Right cardiac atrium (tissue), 5 donors: ENCODE results near the gene ITPRID1. TPM values are rescaled to one million over a fixed set of nuclear protein-coding genes. Genes with fewer than 3 reads are reported as not detected.

Experiments used
- ATAC-seq, 2 donors: fragments of 200-7000 bp; cut with Tn5 transposase; one replicate each; pipeline versions ENCODE4 v1.8.0 to v1.9.1; 2020; ENCODE audit warnings: moderate library complexity in 2 of 2, mild to moderate bottlenecking in 1 of 2
- DNase-seq, 3 donors: peaks; one replicate each; pipeline ENCODE4 v3.0.0-alpha.2; 2020
- H3K27ac ChIP-seq: one replicate; pipeline ENCODE4 v1.5.1; 2013; ENCODE audit warnings: mild to moderate bottlenecking, low read length, control low read depth, moderate library complexity
- H3K27me3 ChIP-seq: one replicate; pipeline ENCODE4 v1.6.1; 2013; ENCODE audit not compliant: control insufficient read depth, insufficient read depth
- H3K4me1 ChIP-seq: one replicate; pipeline ENCODE4 v1.6.1; 2013; ENCODE audit warnings: low read length; ENCODE audit not compliant: control insufficient read depth, insufficient read depth
- H3K4me3 ChIP-seq: one replicate; pipeline ENCODE4 v1.5.1; 2013; ENCODE audit warnings: low read length, control low read depth
- H3K9me3 ChIP-seq: one replicate; pipeline ENCODE4 v1.6.1; 2013; ENCODE audit warnings: low read length; ENCODE audit not compliant: control insufficient read depth
- WGBS: extraction: QIAGEN DNeasy Blood & Tissue Kit; methylation state at CpG from one replicate; pipeline ENCODE4 v1.1.7; 2013; 5-methylcytosine and 5-hydroxymethylcytosine counted together
- intact Hi-C, 4 donors: fragments of 100-400 bp; cut with DNase I; formaldehyde crosslinking; loops; one replicate each; pipeline versions ENCODE4 v1.11.0 to v1.14.0; 2022 to 2023
- polyA plus RNA-seq: library from polyadenylated mRNA; stranded (reverse); fragments of 200-250 nt; gene quantifications from one replicate; pipeline ENCODE4 v1.2.3, GENCODE V29; 2013
- total RNA-seq, 4 donors: library from RNA; stranded (reverse); fragmentation: NEBNext Ultra II Directional; extraction: Animal tissue kit (Norgen Biotek cat#: 25700); gene quantifications; one replicate each; pipeline ENCODE4 v1.2.1, GENCODE V29; 2021
- donor health status: healthy with polysubstance abuse.
- donor health status: DM: no; HTN: yes; CAD: no.
- donor health status: DM: no; HTN: no; CAD: no.
- donor health status: DM: no; HTN: yes; CAD: no; lungs with severe emphysema.
- donor health status: DM: yes; HTN: yes; CAD: no.

The ITPRID1 gene
- total and polyA plus RNA-seq, 5 donors, result not detected

DNA sequence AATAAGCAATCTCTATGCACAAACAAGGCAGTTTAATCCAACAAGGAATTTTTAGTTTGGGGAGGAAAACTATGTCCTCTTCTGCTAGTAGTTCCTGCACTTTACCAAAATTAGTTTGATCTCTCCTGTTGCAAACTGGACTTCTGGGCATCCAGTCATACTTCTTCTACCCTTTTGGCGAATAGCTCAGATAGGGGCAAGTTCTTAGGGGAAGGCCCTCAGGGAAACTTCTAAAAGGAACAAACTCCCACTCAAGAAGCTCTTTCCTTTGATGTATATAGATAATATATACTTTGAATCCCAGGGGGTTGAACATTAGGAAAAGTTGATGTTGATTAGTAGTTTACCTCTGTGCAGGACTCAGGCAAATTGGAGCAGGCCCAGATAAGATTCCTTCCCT lies 151.7 kb downstream of the ITPRID1 start:
- no peak for DNase-seq

DNA sequence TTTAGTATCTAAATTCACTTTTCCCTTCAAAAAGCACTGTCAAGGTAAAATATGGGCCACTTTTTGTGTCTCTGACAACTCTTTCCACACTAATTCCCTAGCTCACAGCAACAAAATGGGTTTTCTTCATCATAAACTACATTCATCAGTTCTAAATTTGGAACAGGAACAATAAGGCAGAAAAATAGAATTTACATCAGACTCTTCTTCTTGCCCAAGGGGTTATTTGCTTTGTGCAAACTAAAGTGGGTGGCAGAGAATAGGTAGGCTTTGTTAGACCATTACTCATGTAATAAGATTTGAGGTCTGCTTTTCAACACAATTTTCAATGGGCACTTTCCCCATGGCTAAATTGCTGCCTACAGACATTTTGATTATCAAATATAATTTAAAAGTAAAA lies 155.6 kb downstream of the ITPRID1 start:
- no peaks in the 10 kb centered on the region for H3K9me3 ChIP-seq
- no peak for DNase-seq
- H3K4me3 ChIP-seq, result no peak overlapping the region
- no peak for ATAC-seq
- intact Hi-C loops, result no loop called here
- no peaks in the 10 kb centered on the region for H3K4me1 ChIP-seq
- no peak overlapping the region for H3K27ac ChIP-seq
- no peaks in the 10 kb centered on the region for H3K27me3 ChIP-seq

More for the DNA sequence above, 151.7 kb downstream of the ITPRID1 start:
- Histone ChIP-seq H3K4me1 (no peaks in the 10 kb centered on the region), H3K27me3 (no peaks in the 10 kb centered on the region), H3K4me3 (no peak overlapping the region), H3K9me3 (no peaks in the 10 kb centered on the region), H3K27ac (no peak overlapping the region)
- ATAC-seq, result no peak
- intact Hi-C loops, result no loop called here
- WGBS, result 73% methylated on average over 1 of the region's 1 CpG

DNA sequence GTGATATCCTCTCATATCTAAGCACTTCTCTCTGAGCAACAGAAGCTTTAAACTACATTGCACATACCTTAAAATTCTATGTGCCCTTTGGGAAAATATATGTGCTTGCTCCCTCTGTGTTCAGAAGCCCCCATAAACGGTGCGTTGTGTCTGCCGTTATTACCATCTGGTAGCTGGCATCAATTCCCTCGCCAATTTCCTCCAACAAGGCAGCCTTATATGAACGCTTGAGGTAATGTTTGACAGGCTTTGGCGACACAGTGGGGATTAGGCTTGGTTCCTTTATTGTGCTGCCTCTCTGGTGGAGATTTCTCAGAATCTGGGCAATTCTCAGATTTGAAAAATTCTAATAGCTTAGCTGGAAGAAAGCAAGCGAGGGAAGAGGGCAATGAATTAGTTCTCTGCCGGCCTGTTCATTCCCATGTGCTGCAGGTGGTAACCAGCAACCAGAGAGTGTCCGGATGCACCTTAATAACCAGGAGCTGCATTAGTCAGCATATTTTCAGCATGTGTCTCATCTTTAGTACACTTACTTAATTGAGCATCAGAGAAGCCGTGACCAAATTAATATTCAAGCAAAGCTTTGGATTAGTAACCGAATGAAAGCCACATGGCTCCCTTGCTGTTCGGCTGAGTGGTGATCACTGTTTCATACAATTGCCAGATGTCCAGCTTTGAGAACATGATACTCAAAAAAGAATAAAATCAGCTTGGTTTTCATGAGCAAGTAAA lies 165.8 kb downstream of the ITPRID1 start:
- H3K4me1 ChIP-seq, result no peaks in the 10 kb centered on the region
- ATAC-seq, result no peak
- no peaks in the 10 kb centered on the region for H3K27me3 ChIP-seq
- H3K27ac ChIP-seq, result no peak overlapping the region
- H3K9me3 ChIP-seq, result no peaks in the 10 kb centered on the region
- DNase-seq, result no peak
- 90% methylated on average over 12 of the region's 12 CpGs for WGBS
- intact Hi-C loops, result no loop called here
- H3K4me3 ChIP-seq, result no peak overlapping the region

DNA sequence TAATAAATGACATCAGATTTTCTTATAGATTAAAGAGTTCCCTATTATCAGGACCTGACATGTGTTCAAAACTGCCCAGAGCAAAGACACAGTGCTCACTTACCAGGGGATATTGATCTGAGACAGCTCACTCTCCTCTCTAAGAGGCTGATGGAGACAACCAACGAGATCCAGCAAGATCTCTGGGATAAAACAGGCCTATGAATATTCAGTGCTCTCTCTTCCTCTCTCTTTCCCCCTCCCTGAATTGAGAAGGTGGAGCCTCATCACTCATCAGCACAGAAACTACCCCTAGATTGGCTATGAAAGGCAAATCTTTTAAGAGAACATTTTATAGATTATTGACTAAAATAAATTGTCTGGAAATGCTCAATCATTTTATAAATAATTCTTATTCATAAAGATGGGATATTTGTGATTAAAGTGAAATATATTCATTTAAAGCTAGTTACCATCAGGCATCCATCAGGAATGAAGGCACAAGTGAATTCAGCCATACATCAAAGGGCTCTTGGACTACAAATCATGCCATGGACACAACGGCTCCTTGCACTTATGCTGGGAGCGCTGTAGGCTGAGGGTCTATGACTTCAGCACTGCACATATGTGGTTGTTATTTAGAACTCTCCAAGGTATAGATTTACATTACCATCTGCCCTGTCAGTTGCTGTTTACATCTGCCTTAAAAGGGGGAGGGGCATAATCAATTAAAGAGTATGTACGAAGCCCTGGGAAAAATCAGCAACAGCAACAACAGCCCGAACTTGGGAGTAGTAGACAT lies 169.7 kb downstream of the ITPRID1 start:
- Histone ChIP-seq H3K27me3 (no peaks in the 10 kb centered on the region), H3K4me3 (no peak overlapping the region), H3K9me3 (no peaks in the 10 kb centered on the region), H3K27ac (no peak overlapping the region), H3K4me1 (no peaks in the 10 kb centered on the region)
- DNase-seq (no peak), ATAC-seq (no peak)
- intact Hi-C loops, result no loop called here
- 65% methylated on average over 5 of the region's 5 CpGs for WGBS

DNA sequence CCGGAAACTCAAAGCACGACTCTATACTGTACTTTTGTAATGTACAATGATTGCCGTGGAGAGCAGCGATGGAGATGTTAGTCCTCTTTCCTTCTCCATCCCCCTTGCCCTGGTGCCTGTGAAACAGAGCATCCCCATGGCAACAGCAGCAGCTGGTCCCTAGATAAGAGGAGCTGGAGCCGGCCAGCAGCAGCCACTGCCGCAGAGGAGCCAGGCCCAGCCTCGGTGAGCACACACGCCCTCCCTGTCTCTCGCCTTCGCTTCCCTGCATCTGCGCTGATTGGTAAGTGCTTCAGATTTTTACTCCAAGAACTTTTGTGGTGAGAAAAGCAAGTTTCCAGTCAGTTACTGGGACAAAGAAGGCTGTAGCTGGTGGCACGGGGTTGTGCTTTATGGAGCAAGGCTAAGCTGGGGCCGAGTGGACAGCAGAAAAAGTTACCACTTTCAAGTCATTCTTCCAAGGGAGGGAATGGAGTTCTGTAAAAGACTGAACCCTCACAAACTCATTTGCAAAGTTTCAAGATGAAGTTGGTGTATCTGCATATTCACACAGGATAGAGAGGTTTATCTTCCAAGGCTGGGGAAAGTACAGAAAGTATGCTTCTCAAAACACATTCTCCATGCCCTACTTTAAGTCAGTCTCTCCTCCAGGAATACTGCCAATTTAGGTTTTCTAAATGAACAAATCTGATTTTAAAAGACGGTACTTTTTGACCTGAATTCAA lies 173.3 kb downstream of the ITPRID1 start, which contains the start of gene PPP1R17:
Gene PPP1R17 (plus strand): TSS at position 192 of the 725 bp plus-strand sequence. CDS start 5,227 bp downstream, outside the sequence.
- H3K4me3 ChIP-seq, result no peak within 1 kb of the TSS
- DNase-seq, result peak; percentile 74 to 88 (median 86)
- no peaks in the 10 kb centered on the region for H3K27me3 ChIP-seq
- intact Hi-C loops, result no loop called here
- 24% methylated on average over 14 of the region's 14 CpGs for WGBS
- ATAC-seq, result peak; percentile 84 to 96
- no peaks in the 10 kb centered on the region for H3K4me1 ChIP-seq
- H3K27ac ChIP-seq, result no peak within 1 kb of the TSS
- no peaks in the 10 kb centered on the region for H3K9me3 ChIP-seq

DNA sequence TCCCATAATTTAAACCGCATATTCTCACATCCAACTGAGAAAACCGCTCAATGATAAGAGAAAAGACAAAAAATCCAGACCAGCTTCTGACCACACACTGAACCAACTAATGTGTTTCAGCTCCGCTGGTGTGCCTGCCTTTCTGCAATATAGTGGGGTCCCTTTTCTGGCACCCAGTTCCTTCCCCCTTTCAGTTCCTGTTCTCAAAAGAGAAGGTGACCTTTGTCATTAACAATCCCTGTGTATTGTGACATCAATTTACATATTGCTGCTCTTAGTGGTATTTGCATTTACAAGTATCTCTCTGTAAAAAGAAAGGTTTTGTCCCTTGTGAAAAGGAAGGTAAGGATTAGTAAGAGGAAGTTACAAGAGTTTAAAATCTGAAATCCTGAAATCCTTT lies 174.5 kb downstream of the ITPRID1 start:
- intact Hi-C loops, result no loop called here
- Histone ChIP-seq H3K9me3 (no peaks in the 10 kb centered on the region), H3K27me3 (no peaks in the 10 kb centered on the region), H3K27ac (no peak overlapping the region), H3K4me3 (no peak overlapping the region), H3K4me1 (no peaks in the 10 kb centered on the region)
- 68% methylated on average over 3 of the region's 3 CpGs for WGBS
- DNase-seq, result no peak
- no peak for ATAC-seq

DNA sequence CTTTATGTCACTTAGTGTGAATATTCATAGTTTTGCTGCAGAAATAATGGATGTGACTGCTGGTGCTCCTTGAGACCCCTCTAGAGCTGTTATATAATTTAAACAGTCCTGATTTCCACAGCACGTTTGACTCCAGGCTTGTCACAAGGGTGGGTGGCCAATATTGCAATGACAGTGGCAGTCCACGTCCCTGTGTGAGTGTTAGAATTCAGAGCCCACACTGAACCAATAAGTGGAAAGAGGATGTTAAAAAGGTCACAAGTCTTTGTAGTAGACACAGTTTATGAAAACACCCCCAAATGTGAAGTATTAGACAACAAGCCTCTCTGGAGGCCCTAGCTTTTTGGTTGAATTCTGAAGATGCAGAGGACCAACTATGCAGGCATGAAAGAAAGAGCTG lies 175.1 kb downstream of the ITPRID1 start:
- H3K4me3 ChIP-seq, result no peak overlapping the region
- no peaks in the 10 kb centered on the region for H3K9me3 ChIP-seq
- H3K4me1 ChIP-seq, result no peaks in the 10 kb centered on the region
- H3K27ac ChIP-seq, result no peak overlapping the region
- DNase-seq, result no peak
- 50% methylated on average over 2 of the region's 2 CpGs for WGBS
- no peaks in the 10 kb centered on the region for H3K27me3 ChIP-seq
- intact Hi-C loops, result no loop called here
- ATAC-seq, result no peak

DNA sequence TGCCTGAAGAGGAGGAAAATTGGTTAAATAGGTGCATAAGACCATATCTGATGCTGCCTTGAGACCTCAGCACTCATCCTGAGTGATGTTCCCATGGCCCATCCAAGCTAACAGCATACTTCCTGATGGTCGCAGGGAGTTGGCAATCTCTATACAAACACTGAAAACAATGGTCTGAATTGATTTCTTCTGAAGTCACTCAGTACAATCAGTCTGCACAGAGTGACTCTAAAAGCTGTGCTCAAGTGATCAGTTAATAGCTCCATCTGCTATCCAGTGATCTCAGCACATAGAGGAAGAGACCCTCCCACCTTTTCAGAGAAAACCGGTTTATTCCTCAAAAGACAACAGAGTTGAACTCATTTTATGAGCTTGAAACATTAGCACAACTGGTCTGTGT lies 177.0 kb downstream of the ITPRID1 start:
- no peak for DNase-seq
- Histone ChIP-seq H3K27ac (no peak overlapping the region), H3K4me1 (no peaks in the 10 kb centered on the region), H3K9me3 (no peaks in the 10 kb centered on the region), H3K4me3 (no peak overlapping the region), H3K27me3 (no peaks in the 10 kb centered on the region)
- no peak for ATAC-seq
- intact Hi-C loops, result no loop called here
- 74% methylated on average over 2 of the region's 2 CpGs for WGBS

DNA sequence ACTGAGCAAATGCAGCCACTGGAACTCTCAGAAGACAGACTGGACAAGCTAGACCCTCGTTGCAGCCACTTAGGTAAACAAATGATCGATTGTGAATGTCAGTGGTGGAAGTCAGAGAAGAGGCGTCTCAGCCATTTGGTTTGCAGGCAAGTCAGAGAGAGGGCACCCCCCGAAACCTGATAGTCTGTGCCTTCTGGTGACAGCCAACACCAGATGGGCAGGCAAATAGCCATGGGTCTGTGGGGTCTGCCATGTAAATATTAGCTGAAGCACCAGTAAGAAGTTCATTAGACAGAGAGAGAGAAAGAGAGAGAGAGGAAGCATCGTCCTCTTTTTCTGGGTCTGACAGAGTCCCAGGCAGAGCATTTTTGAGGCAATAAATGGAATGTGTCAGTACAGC lies 178.6 kb downstream of the ITPRID1 start:
- Histone ChIP-seq H3K9me3 (no peaks in the 10 kb centered on the region), H3K4me1 (no peaks in the 10 kb centered on the region), H3K27ac (no peak overlapping the region), H3K27me3 (no peaks in the 10 kb centered on the region), H3K4me3 (no peak overlapping the region)
- intact Hi-C loops, result no loop called here
- no peak for ATAC-seq
- 59% methylated on average over 5 of the region's 5 CpGs for WGBS
- no peak for DNase-seq

DNA sequence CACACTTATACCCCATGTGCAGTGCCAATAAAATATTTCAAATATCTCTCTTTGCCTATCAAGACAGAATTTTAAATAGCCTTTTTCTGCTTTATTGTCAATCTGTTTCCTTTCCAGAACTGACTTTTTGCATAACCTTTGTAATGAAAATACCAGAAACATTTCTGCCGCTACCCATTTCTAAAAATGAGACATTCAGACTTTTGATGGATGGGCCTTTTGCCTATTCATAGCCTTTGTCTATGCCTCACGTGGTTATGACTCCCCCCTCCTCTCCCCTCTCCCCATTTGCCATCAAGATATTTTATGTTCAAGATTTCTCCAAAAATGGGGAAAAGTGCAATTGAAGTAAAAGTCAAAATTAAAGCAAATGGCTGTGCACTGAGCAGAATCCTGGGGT lies 179.0 kb downstream of the ITPRID1 start:
- ATAC-seq, result no peak
- Histone ChIP-seq H3K27ac (no peak overlapping the region), H3K27me3 (no peaks in the 10 kb centered on the region), H3K4me1 (no peaks in the 10 kb centered on the region), H3K4me3 (no peak overlapping the region), H3K9me3 (no peaks in the 10 kb centered on the region)
- WGBS, result 54% methylated on average over 2 of the region's 2 CpGs
- no peak for DNase-seq
- intact Hi-C loops, result no loop called here
